ENCODE results near the gene PNCK.

GRCh38 chrX:153632595-153632946 is 41.0 kb downstream of the PNCK start:
- no peak for TF ChIP-seq GATA2 (IDR thresholded peaks at IDR 0.05; ENCODE audit: low read depth, low read length)
- TF ChIP-seq GATA3 (IDR thresholded peaks at IDR 0.05; ENCODE audit: low read depth, low read length): no peak

Data from SH-SY5Y (cell line).